ENCODE measurements around the gene PER1. TPM values are rescaled to one million over a fixed set of nuclear protein-coding genes. Genes with fewer than 3 reads are reported as not detected.

Gene PER1
- total and polyA plus RNA-seq, 9 of the 15 experiments (the other 6 are each of a cell fraction or from before 2014, with no cell fraction given), result 0.13 to 26.0 (median 3.4) TPM

- TF ChIP-seq IRF9 (tag; IDR thresholded peaks at IDR 0.05) (no peak), PCBP2 (IDR thresholded peaks at IDR 0.05; ENCODE audit: low read depth, low read length, poor library complexity, severe bottlenecking) (no peak), MIER1 (IDR thresholded peaks at IDR 0.05; ENCODE audit: low read depth) (no peak), MAFF (IDR thresholded peaks at IDR 0.05; ENCODE audit: low read length) (no peak), CEBPG (CRISPR knock-in tag; IDR thresholded peaks at IDR 0.05) (no peak), CEBPG (tag; conservative IDR thresholded peaks at IDR 0.05 in 1 of 2, IDR thresholded peaks at IDR 0.05 in 1 of 2) (no peak), ZNF140 (CRISPR knock-in tag; IDR thresholded peaks at IDR 0.05) (no peak), NEUROD1 (IDR thresholded peaks at IDR 0.05; ENCODE audit: borderline replicate concordance, low read depth, low read length, partially characterized antibody) (no peak), ZNF174 (CRISPR knock-in tag; IDR thresholded peaks at IDR 0.05) (no peak), EP300 (IDR thresholded peaks at IDR 0.05; ENCODE audit: low read length) (no peak), TAF1 (IDR thresholded peaks at IDR 0.05; ENCODE audit: control insufficient read depth, extremely low read depth, insufficient read depth, low read length, severe bottlenecking) (no peak), KAT7 (CRISPR knock-in tag; IDR thresholded peaks at IDR 0.05; ENCODE audit: borderline replicate concordance) (no peak), NCOR1 (IDR thresholded peaks at IDR 0.05) (no peak), ZBTB8A (IDR thresholded peaks at IDR 0.05; ENCODE audit: partially characterized antibody) (no peak), ZNF764 (CRISPR knock-in tag; IDR thresholded peaks at IDR 0.05; ENCODE audit: low read depth) (no peak), NR0B1 (IDR thresholded peaks at IDR 0.05; ENCODE audit: partially characterized antibody) (no peak), ZNF507 (tag; conservative IDR thresholded peaks at IDR 0.05) (no peak), E2F6 (IDR thresholded peaks at IDR 0.05; ENCODE audit: borderline replicate concordance in 1 of 2, extremely low read depth in 1 of 2, insufficient read depth in 1 of 2, insufficient read length in 1 of 2, low read depth in 1 of 2, low read length in 1 of 2, poor library complexity in 1 of 2, severe bottlenecking in 1 of 2) (peak in 1 of 2 experiments; percentile 19), E2F8 (IDR thresholded peaks at IDR 0.05; ENCODE audit: low read depth, partially characterized antibody) (no peak), CXXC5 (CRISPR knock-in tag; IDR thresholded peaks at IDR 0.05) (peak; percentile 13; the same call in 1 of the 2 replicates), MCM2 (IDR thresholded peaks at IDR 0.05; ENCODE audit: low read depth) (no peak), SOX6 (IDR thresholded peaks at IDR 0.05) (peak; percentile 65)
These were observed 40.0 kb upstream of the PER1 start (continued) for GRCh38 chr17:8192070-8192815.

Measured in K562 (cell line).